Cardiac fibroblast (primary cell): ENCODE results near the gene POLR2C.
A peak's percentile ranks its signal among the peaks of the same experiment; 100 is the strongest.

ENCODE experiments used
- DNase-seq, 2 donors: peaks; one replicate each; pipeline versions ENCODE4 v3.0.0 to v3.0.0-alpha.2; 2010; ENCODE audit warnings: low read depth in 2 of 2
- H3K4me3 ChIP-seq, 2 donors: replicated peaks in 1 of 2; 1 replicate in 1 of 2; 2 replicates in 1 of 2; pipeline ENCODE4 v1.5.1; 2011; ENCODE audit warnings: low read depth in 2 of 2, low read length in 2 of 2, mild to moderate bottlenecking in 2 of 2, moderate library complexity in 1 of 2
- CTCF ChIP-seq: IDR thresholded peaks from one replicate; pipeline ENCODE4 v1.5.1; 2011; ENCODE audit warnings: low read depth, mild to moderate bottlenecking, low read length, inconsistent platforms

POLR2C gene

GRCh38 chr16:57447186-57447962 lies 15.1 kb upstream of the POLR2C start, which contains the start of the genes CIAPIN1 and COQ9:
TSS of gene CIAPIN1 (minus strand) at chr16:57447385. CDS start at chr16:57440928, 6,457 bp downstream.
TSS of gene COQ9 (plus strand) at chr16:57447479. CDS start at chr16:57447506, 27 bp downstream.
- no peak for TF ChIP-seq CTCF
- peak; percentile 92 to 94 for DNase-seq
- peak within 1 kb of the TSS; percentile 93 to 95 for H3K4me3 ChIP-seq

- no peak overlapping the region for H3K4me3 ChIP-seq
- no peak for TF ChIP-seq CTCF
- DNase-seq = no peak
These were observed 10.5 kb upstream of the POLR2C start for GRCh38 chr16:57452021-57452420.

- DNase-seq = peak in 1 of 2 donors; percentile 15
- no peak for TF ChIP-seq CTCF
- peak overlapping the region; percentile 81 to 92 for H3K4me3 ChIP-seq
These were observed 491 bp downstream of the POLR2C start for GRCh38 chr16:57462978-57463362.

- DNase-seq = no peak
- no peak overlapping the region for H3K4me3 ChIP-seq
- TF ChIP-seq CTCF = no peak
These were observed 2.0 kb downstream of the POLR2C start for GRCh38 chr16:57464523-57464922.

GRCh38 chr16:57468346-57468745 lies 5.9 kb downstream of the POLR2C start:
- TF ChIP-seq CTCF = no peak
- no peak for DNase-seq
- no peak overlapping the region for H3K4me3 ChIP-seq

- no peak overlapping the region for H3K4me3 ChIP-seq
- DNase-seq = no peak
- no peak for TF ChIP-seq CTCF
These were observed 6.6 kb downstream of the POLR2C start for GRCh38 chr16:57469046-57469445.
